Natural killer cell (primary cell): ENCODE measurements around the gene SCO1. TPM values are rescaled to one million over a fixed set of nuclear protein-coding genes. Genes with fewer than 3 reads are reported as not detected.

Experiments
- ATAC-seq, 3 donors: fragments of 150-1000 bp in 2 of 3; fragments of 200-7000 bp in 1 of 3; cut with Tn5 transposase; 1 replicate in 1 of 3; 2 replicates in 2 of 3; pipeline ENCODE4 v1.10.0; 2021; ENCODE audit warnings: mild to moderate bottlenecking in 2 of 3, moderate library complexity in 2 of 3
- DNase-seq, 2 donors: peaks; one replicate each; pipeline versions ENCODE4 v3.0.0 to v3.0.0-alpha.2; 2013 to 2021; ENCODE audit warnings: mixed read lengths in 1 of 2
- H3K27ac ChIP-seq: one replicate; pipeline ENCODE4 v1.5.1; 2013; ENCODE audit warnings: mild to moderate bottlenecking, low read length
- H3K27me3 ChIP-seq: one replicate; pipeline ENCODE4 v1.6.1; 2013; ENCODE audit warnings: low read length; ENCODE audit not compliant: control insufficient read depth, insufficient read depth
- H3K36me3 ChIP-seq: one replicate; pipeline ENCODE4 v1.6.1; 2013; ENCODE audit warnings: low read length; ENCODE audit not compliant: control insufficient read depth, insufficient read depth
- H3K4me1 ChIP-seq: one replicate; pipeline ENCODE4 v1.6.1; 2013; ENCODE audit warnings: low read length; ENCODE audit not compliant: control insufficient read depth, insufficient read depth
- H3K4me3 ChIP-seq: one replicate; pipeline ENCODE4 v1.5.1; 2013; ENCODE audit warnings: low read length
- H3K9me3 ChIP-seq: one replicate; pipeline ENCODE4 v1.6.1; 2013; ENCODE audit warnings: low read length; ENCODE audit not compliant: control insufficient read depth, insufficient read depth
- H3K27ac Mint-ChIP-seq, 2 donors: one replicate each; pipeline ENCODE4 v1.8.0; 2022; ENCODE audit warnings: mild to moderate bottlenecking in 2 of 2, mixed read lengths in 2 of 2, moderate library complexity in 1 of 2
- H3K27me3 Mint-ChIP-seq, 2 donors: one replicate each; pipeline ENCODE4 v1.8.0; 2022; ENCODE audit warnings: low read depth in 2 of 2, mixed read lengths in 2 of 2
- H3K36me3 Mint-ChIP-seq: one replicate; pipeline ENCODE4 v1.8.0; 2022; ENCODE audit warnings: mixed read lengths
- H3K4me1 Mint-ChIP-seq, 2 donors: one replicate each; pipeline ENCODE4 v1.8.0; 2022; ENCODE audit warnings: mixed read lengths in 2 of 2
- H3K4me3 Mint-ChIP-seq: one replicate; pipeline ENCODE4 v1.8.0; 2022; ENCODE audit warnings: mild to moderate bottlenecking, moderate library complexity, mixed read lengths
- H3K9me3 Mint-ChIP-seq, 2 donors: one replicate each; pipeline ENCODE4 v1.8.0; 2022; ENCODE audit warnings: mixed read lengths in 2 of 2
- WGBS: methylation state at CpG from one replicate; pipeline ENCODE4 v1.1.7; 2013; ENCODE audit warnings: missing lambda C conversion rate; ENCODE audit not compliant: insufficient coverage; 5-methylcytosine and 5-hydroxymethylcytosine counted together
- intact Hi-C: fragments of 100-400 bp; cut with micrococcal nuclease; formaldehyde crosslinking; loops from one replicate; pipeline ENCODE4 v1.14.2; 2022
- total RNA-seq, 4 donors: library from RNA; stranded (reverse); fragments of 120-200 nt in 1 of 4; gene quantifications; one replicate each; pipeline versions ENCODE4 v1.2.3 to v1.2.4, GENCODE V29; 2013 to 2022
- TF ChIP-seq, protein P1 (sequence below): fragments of 200-600 bp; IDR thresholded peaks from one replicate; pipeline ENCODE4 v1.8.0; 2022; ENCODE audit warnings: antibody characterized with exemption

SCO1 gene
- total RNA-seq, 3 donors from 2014 or later (not counting 1 experiment from before 2014, with no cell fraction given), result 13.4 to 22.9 (median 18.8) TPM

DNA sequence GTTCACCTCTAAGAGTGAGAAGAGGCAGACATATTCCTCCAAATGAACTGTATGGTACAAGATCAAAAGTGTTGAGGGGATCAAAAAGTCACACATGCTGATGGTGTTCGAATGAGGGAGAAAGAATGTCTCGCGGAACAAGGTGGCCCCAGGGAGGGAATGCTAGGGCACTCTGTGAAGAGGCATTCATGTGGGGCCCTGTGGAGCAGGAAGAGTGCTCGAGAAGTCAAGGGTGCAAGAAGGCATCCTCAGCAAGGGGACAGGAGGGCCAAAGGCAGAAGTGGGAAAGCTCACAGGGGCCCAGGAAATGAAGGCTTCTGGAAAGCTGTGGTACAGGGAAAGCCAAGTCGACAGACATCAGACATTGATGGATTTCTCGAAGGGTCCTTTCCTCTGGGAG lies 34.1 kb downstream of the SCO1 start:
- 85% methylated on average over 6 of the region's 6 CpGs for WGBS
- Histone ChIP-seq H3K4me3 (no peak overlapping the region), H3K27ac (no peak overlapping the region), H3K9me3 (no peaks in the 10 kb centered on the region), H3K27me3 (no peaks in the 10 kb centered on the region), H3K4me1 (no peaks in the 10 kb centered on the region), H3K36me3 (peaks cover 2% of the 10 kb centered on the region)
- Mint-ChIP-seq H3K9me3 (no peaks in the 10 kb centered on the region), H3K4me1 (no peaks in the 10 kb centered on the region), H3K27me3 (no peaks in the 10 kb centered on the region), H3K27ac (no peak overlapping the region), H3K36me3 (peaks cover 6% of the 10 kb centered on the region), H3K4me3 (no peak overlapping the region)
- DNase-seq (no peak), ATAC-seq (no peak)
- TF ChIP-seq, protein P1, sequence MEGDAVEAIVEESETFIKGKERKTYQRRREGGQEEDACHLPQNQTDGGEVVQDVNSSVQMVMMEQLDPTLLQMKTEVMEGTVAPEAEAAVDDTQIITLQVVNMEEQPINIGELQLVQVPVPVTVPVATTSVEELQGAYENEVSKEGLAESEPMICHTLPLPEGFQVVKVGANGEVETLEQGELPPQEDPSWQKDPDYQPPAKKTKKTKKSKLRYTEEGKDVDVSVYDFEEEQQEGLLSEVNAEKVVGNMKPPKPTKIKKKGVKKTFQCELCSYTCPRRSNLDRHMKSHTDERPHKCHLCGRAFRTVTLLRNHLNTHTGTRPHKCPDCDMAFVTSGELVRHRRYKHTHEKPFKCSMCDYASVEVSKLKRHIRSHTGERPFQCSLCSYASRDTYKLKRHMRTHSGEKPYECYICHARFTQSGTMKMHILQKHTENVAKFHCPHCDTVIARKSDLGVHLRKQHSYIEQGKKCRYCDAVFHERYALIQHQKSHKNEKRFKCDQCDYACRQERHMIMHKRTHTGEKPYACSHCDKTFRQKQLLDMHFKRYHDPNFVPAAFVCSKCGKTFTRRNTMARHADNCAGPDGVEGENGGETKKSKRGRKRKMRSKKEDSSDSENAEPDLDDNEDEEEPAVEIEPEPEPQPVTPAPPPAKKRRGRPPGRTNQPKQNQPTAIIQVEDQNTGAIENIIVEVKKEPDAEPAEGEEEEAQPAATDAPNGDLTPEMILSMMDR, result no peak
- intact Hi-C loops, result no loop called here

DNA sequence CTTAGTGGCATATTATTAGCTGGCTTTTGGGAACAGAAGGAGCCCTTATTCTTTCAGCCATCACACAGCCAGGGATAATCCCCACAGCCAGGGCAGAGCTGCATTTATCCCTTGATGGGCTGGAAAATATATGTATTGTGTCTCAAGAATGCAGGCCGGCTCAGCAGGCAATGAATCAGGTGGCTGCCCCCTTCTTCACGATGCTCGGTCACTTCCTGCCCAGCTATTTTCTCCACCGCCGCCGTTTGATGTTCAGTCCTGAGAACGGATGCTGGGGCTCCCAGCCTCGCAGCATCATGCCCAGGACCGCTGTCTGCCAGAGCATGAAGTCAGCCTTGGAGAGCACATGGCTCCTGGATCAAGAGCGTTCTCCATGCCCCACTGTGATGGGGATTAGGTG lies 35.9 kb downstream of the SCO1 start:
- H3K4me1 ChIP-seq, result no peaks in the 10 kb centered on the region

DNA sequence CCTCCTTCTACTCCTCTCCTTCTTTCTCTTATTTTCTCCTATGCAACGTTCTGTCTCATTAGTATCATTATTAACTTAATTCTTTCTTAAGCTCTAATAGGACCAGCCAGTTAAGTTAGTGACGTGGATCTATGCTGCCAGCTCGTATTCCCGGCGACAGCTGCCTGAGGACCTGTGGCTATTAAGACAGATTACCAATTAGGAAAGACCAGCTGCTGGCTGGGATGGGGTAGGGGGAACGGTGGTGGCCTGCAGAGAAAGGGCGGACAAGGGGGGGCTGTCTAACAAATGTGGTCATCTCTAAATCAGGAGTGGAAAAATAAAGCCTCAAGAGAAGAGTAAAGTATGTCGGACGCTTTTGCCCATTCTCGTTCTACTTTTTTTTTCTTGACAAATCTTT lies 39.5 kb downstream of the SCO1 start:
- intact Hi-C loops, result no loop called here
- DNase-seq (no peak), ATAC-seq (no peak)
- Histone ChIP-seq H3K27me3 (no peaks in the 10 kb centered on the region), H3K36me3 (peaks cover 2% of the 10 kb centered on the region), H3K4me1 (peaks cover 7% of the 10 kb centered on the region), H3K9me3 (no peaks in the 10 kb centered on the region), H3K4me3 (no peak overlapping the region), H3K27ac (no peak overlapping the region)
- Mint-ChIP-seq H3K27ac (no peak overlapping the region), H3K9me3 (no peaks in the 10 kb centered on the region), H3K4me1 (peaks cover 12 to 14% of the 10 kb centered on the region in 2 donors), H3K27me3 (no peaks in the 10 kb centered on the region), H3K4me3 (no peak overlapping the region), H3K36me3 (peaks cover 6% of the 10 kb centered on the region)
- 89% methylated on average over 10 of the region's 10 CpGs for WGBS
- TF ChIP-seq, protein P1, result no peak

More for the DNA sequence above, 35.9 kb downstream of the SCO1 start:
- no peak overlapping the region for H3K4me3 Mint-ChIP-seq
- no peaks in the 10 kb centered on the region for H3K9me3 Mint-ChIP-seq
- intact Hi-C loops, result no loop called here
- no peaks in the 10 kb centered on the region for H3K27me3 Mint-ChIP-seq
- H3K27ac Mint-ChIP-seq, result no peak overlapping the region
- Histone ChIP-seq H3K27ac (no peak overlapping the region), H3K4me3 (no peak overlapping the region), H3K27me3 (no peaks in the 10 kb centered on the region), H3K9me3 (no peaks in the 10 kb centered on the region), H3K36me3 (peaks cover 2% of the 10 kb centered on the region)
- no peaks in the 10 kb centered on the region for H3K4me1 Mint-ChIP-seq
- DNase-seq, result no peak
- H3K36me3 Mint-ChIP-seq, result peaks cover 6% of the 10 kb centered on the region
- WGBS, result 94% methylated on average over 10 of the region's 10 CpGs
- TF ChIP-seq, protein P1, result no peak
- ATAC-seq, result no peak

- Histone ChIP-seq H3K4me3 (no peak within 1 kb of the TSS), H3K27me3 (no peaks in the 10 kb centered on the region), H3K36me3 (peaks cover 2% of the 10 kb centered on the region), H3K27ac (no peak within 1 kb of the TSS), H3K4me1 (peaks cover 9% of the 10 kb centered on the region), H3K9me3 (no peaks in the 10 kb centered on the region)
- intact Hi-C loops, result no loop called here
- Mint-ChIP-seq H3K27me3 (no peaks in the 10 kb centered on the region), H3K4me1 (peaks cover 14 to 21% of the 10 kb centered on the region in 2 donors), H3K9me3 (no peaks in the 10 kb centered on the region), H3K27ac (no peak within 1 kb of the TSS), H3K4me3 (no peak within 1 kb of the TSS), H3K36me3 (peaks cover 6% of the 10 kb centered on the region)
- ATAC-seq (no peak), DNase-seq (no peak)
- 86% methylated on average over 15 of the region's 15 CpGs for WGBS
- TF ChIP-seq, protein P1, result no peak
Measured at GRCh38 chr17:10657148-10657547, 40.2 kb downstream of the SCO1 start, which contains the start of gene MYH3. TSS of gene MYH3 (minus strand) at chr17:10657309. CDS start at chr17:10655064, 2,245 bp downstream.
